Measurements from ENCODE around the gene WNT4. TPM values are rescaled to one million over a fixed set of nuclear protein-coding genes. Genes with fewer than 3 reads are reported as not detected.

Gene WNT4
- total RNA-seq, 1 donor from 2014 or later, result 3.7 TPM

DNA sequence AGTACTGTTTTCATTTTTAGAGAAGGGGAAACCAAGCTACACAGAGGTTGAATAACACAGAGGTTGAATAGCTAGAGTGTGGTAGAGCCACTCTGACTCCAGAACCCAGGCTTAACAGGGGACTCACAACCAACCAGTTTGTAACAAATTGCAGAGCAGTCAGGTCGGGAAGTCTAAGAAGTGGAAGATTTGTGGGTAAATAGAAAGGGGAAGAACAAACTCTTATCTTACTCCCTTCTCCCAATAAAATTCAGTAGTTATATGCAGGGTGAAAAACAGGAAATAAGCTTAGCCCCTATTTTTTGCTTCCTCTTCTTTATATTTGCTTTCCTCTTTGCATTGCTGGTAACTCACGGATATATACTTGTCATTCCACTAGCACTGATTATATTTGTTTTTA is 67.2 kb downstream of the WNT4 start:
- DNase-seq (ENCODE audit: low spot score), result no peak

DNA sequence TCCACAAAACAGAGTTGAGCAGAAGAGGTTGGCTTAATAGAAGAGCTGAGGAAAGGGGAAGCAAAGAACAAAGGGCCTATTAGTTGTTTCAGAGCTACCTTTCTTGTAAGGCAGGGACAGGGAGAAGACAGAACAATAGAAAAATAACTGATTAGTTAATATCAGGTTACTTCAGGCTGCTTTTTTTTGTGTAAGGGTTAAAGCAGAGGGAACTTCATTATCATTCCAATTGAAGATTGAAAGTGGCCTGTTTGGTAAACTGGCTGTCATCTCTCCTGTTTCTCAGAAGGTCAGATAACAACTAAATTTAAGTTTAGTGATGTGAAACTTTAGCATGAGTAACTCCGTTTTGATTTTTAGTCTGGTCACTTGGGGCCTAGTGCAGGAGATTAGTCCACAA is 68.1 kb downstream of the WNT4 start:
- DNase-seq (ENCODE audit: low spot score), result no peak

DNA sequence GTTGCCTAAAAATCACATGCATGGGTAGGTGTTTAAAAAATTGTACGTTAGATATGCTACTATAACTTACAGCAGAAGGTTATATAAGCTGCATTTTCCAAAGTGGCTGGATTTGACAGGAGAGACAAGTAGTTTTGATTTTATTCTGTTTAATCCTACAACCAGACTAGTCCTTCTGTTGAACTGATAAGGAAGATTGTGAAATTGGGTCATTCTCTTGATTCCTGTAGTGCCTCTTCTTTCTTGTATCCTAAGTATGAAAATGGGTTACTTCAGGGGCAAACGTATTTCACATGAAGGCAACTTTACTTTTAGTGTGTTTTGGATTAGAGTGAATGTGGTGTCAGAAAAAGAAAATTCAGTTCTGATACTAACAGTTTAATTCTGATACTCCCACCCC is 71.4 kb downstream of the WNT4 start:
- DNase-seq (ENCODE audit: low spot score), result no peak

Other genes with a start within 250 kb of the WNT4 start
- 298 TPM for gene HSPG2, start 205.8 kb downstream of the WNT4 start, total RNA-seq
- not detected for gene CELA3B, start 166.1 kb downstream of the WNT4 start, total RNA-seq
- gene CELA3A, start 141.4 kb downstream of the WNT4 start, total RNA-seq, result not detected
- gene CDC42, start 90.4 kb downstream of the WNT4 start, total RNA-seq, result 326 TPM